GM21576 (cell line): ENCODE results near the gene DDX60.
"Not testable (repeated sequence)": the region's sequence is repeated elsewhere in the genome, so short reads cannot be mapped to it uniquely, and the experiment has no call there.

Experiments
- ATAC-seq: cut with Tn5 transposase; IDR thresholded peaks from one replicate; pipeline ENCODE4 v1.9.1; 2021; ENCODE audit warnings: mild to moderate bottlenecking, moderate library complexity; ENCODE audit not compliant: unreplicated experiment

The DDX60 gene

GRCh38 chr4:168293386-168293975, 25.1 kb downstream of the DDX60 start:
- peak; percentile 43 for ATAC-seq

- ATAC-seq: peak; percentile 41
These were observed 27.3 kb downstream of the DDX60 start for GRCh38 chr4:168291242-168291641.

- not testable (repeated sequence) for ATAC-seq
These were observed 32.7 kb downstream of the DDX60 start for GRCh38 chr4:168285850-168286249.

GRCh38 chr4:168279556-168279955, 39.0 kb downstream of the DDX60 start:
- ATAC-seq: no peak

- no peak for ATAC-seq
These were observed 42.7 kb downstream of the DDX60 start for GRCh38 chr4:168275836-168276235.

- no peak for ATAC-seq
These were observed 43.7 kb downstream of the DDX60 start for GRCh38 chr4:168274871-168275270.

- ATAC-seq: no peak
These were observed 44.7 kb downstream of the DDX60 start for GRCh38 chr4:168273838-168274237.

GRCh38 chr4:168272488-168272887, 46.1 kb downstream of the DDX60 start:
- no peak for ATAC-seq

- no peak for ATAC-seq
These were observed 48.7 kb downstream of the DDX60 start for GRCh38 chr4:168269896-168270295.

- ATAC-seq: no peak
These were observed 53.2 kb downstream of the DDX60 start for GRCh38 chr4:168265327-168265726.

GRCh38 chr4:168264903-168265302, 53.6 kb downstream of the DDX60 start:
- ATAC-seq: no peak

- no peak for ATAC-seq
These were observed 55.5 kb downstream of the DDX60 start for GRCh38 chr4:168263039-168263438.

GRCh38 chr4:168259096-168259495, 59.5 kb downstream of the DDX60 start:
- peak; percentile 58 for ATAC-seq

- no peak for ATAC-seq
These were observed 60.8 kb downstream of the DDX60 start for GRCh38 chr4:168257768-168258167.

GRCh38 chr4:168248176-168248710, 70.3 kb downstream of the DDX60 start:
- no peak for ATAC-seq

GRCh38 chr4:168247603-168248002, 70.9 kb downstream of the DDX60 start:
- no peak for ATAC-seq

GRCh38 chr4:168241953-168242352, 76.6 kb downstream of the DDX60 start:
- no peak for ATAC-seq

- no peak for ATAC-seq
These were observed 77.7 kb downstream of the DDX60 start for GRCh38 chr4:168240821-168241220.

- no peak for ATAC-seq
These were observed 97.3 kb downstream of the DDX60 start for GRCh38 chr4:168221301-168221700.

GRCh38 chr4:168220893-168221292, 97.7 kb downstream of the DDX60 start:
- ATAC-seq: no peak

- no peak for ATAC-seq
These were observed 99.9 kb downstream of the DDX60 start for GRCh38 chr4:168218645-168219044.

GRCh38 chr4:168213511-168213910, 105.0 kb downstream of the DDX60 start:
- not testable (repeated sequence) for ATAC-seq

GRCh38 chr4:168212656-168213055, 105.9 kb downstream of the DDX60 start:
- no peak for ATAC-seq
